NCI-H1417 treated with DMSO at 0.1 percent for 48 hours (cell line): ENCODE measurements around the gene IFITM10.

ENCODE experiments used
- DNase-seq: peaks from one replicate; lab custom pipeline; 2025; lab: John Stamatoyannopoulos, UW

IFITM10 gene

GRCh38 chr11:1750481-1750839 lies at the start of gene IFITM10:
Gene IFITM10 (minus strand): TSS chr11:1750595. CDS start chr11:1750442, 153 bp downstream.
- no peak for DNase-seq

GRCh38 chr11:1797391-1798125 lies 47.2 kb upstream of the IFITM10 start:
- DNase-seq, result no peak

- no peak for DNase-seq
Observed at GRCh38 chr11:1796413-1797011, 46.1 kb upstream of the IFITM10 start.

GRCh38 chr11:1793081-1793480 lies 42.7 kb upstream of the IFITM10 start:
- DNase-seq, result no peak

- no peak for DNase-seq
Observed at GRCh38 chr11:1792461-1792860, 42.1 kb upstream of the IFITM10 start.

GRCh38 chr11:1791912-1792311 lies 41.5 kb upstream of the IFITM10 start:
- no peak for DNase-seq

GRCh38 chr11:1786466-1786865 lies 36.1 kb upstream of the IFITM10 start:
- DNase-seq, result no peak

GRCh38 chr11:1785749-1786413 lies 35.5 kb upstream of the IFITM10 start:
- no peak for DNase-seq

- no peak for DNase-seq
Observed at GRCh38 chr11:1784761-1785650, 34.6 kb upstream of the IFITM10 start.

GRCh38 chr11:1783725-1784529 lies 33.5 kb upstream of the IFITM10 start:
- no peak for DNase-seq

GRCh38 chr11:1782831-1783724 lies 32.7 kb upstream of the IFITM10 start:
- DNase-seq, result no peak

- DNase-seq, result no peak
Observed at GRCh38 chr11:1782031-1782590, 31.7 kb upstream of the IFITM10 start.

- DNase-seq, result no peak
Observed at GRCh38 chr11:1781593-1781975, 31.2 kb upstream of the IFITM10 start.

GRCh38 chr11:1780700-1781592 lies 30.6 kb upstream of the IFITM10 start:
- no peak for DNase-seq

GRCh38 chr11:1779806-1780699 lies 29.7 kb upstream of the IFITM10 start:
- no peak for DNase-seq

- DNase-seq, result no peak
Observed at GRCh38 chr11:1779034-1779805, 28.8 kb upstream of the IFITM10 start.
